ENCODE measurements around the gene EXOC3L4.

Gene EXOC3L4

GRCh38 chr14:103127356-103127755 is 32.8 kb downstream of the EXOC3L4 start:
- Histone ChIP-seq H3K27me3 (replicated peaks; ENCODE audit: control insufficient read depth, insufficient read depth, low read length, poor library complexity, severe bottlenecking) (peaks cover 19% of the 10 kb centered on the region), H3K36me3 (ENCODE audit: control insufficient read depth, insufficient read depth, low read length) (no peaks in the 10 kb centered on the region)

GRCh38 chr14:103127861-103128598 is 33.5 kb downstream of the EXOC3L4 start:
- H3K27me3 ChIP-seq (replicated peaks; ENCODE audit: control insufficient read depth, insufficient read depth, low read length, poor library complexity, severe bottlenecking), result peaks cover 12% of the 10 kb centered on the region
- peaks cover 9% of the 10 kb centered on the region for H3K4me1 ChIP-seq (ENCODE audit: control insufficient read depth, insufficient read depth, low read length, poor library complexity, severe bottlenecking)
- no peaks in the 10 kb centered on the region for H3K9me3 ChIP-seq (ENCODE audit: control insufficient read depth, low read length)
- no peaks in the 10 kb centered on the region for H3K36me3 ChIP-seq (ENCODE audit: control insufficient read depth, insufficient read depth, low read length)
- H3K4me3 ChIP-seq (ENCODE audit: insufficient read depth, low read depth, low read length, poor library complexity, severe bottlenecking), result no peak overlapping the region
- no peak for DNase-seq
- no peak overlapping the region for H3K27ac ChIP-seq (ENCODE audit: insufficient read depth, low read length, poor library complexity, severe bottlenecking)

More at GRCh38 chr14:103127356-103127755, 32.8 kb downstream of the EXOC3L4 start:
- H3K9me3 ChIP-seq (ENCODE audit: control insufficient read depth, low read length), result no peaks in the 10 kb centered on the region
- H3K4me1 ChIP-seq (ENCODE audit: control insufficient read depth, insufficient read depth, low read length, poor library complexity, severe bottlenecking), result peaks cover 15% of the 10 kb centered on the region
- no peak for DNase-seq
- no peak overlapping the region for H3K27ac ChIP-seq (ENCODE audit: insufficient read depth, low read length, poor library complexity, severe bottlenecking)
- no peak overlapping the region for H3K4me3 ChIP-seq (ENCODE audit: insufficient read depth, low read depth, low read length, poor library complexity, severe bottlenecking)

GRCh38 chr14:103128631-103129300 is 34.2 kb downstream of the EXOC3L4 start:
- peaks cover 3% of the 10 kb centered on the region for H3K4me1 ChIP-seq (ENCODE audit: control insufficient read depth, insufficient read depth, low read length, poor library complexity, severe bottlenecking)

GRCh38 chr14:103129301-103130016 is 34.9 kb downstream of the EXOC3L4 start:
- Histone ChIP-seq H3K4me3 (ENCODE audit: insufficient read depth, low read depth, low read length, poor library complexity, severe bottlenecking) (no peak overlapping the region), H3K4me1 (ENCODE audit: control insufficient read depth, insufficient read depth, low read length, poor library complexity, severe bottlenecking) (no peaks in the 10 kb centered on the region), H3K36me3 (ENCODE audit: control insufficient read depth, insufficient read depth, low read length) (no peaks in the 10 kb centered on the region), H3K27me3 (replicated peaks; ENCODE audit: control insufficient read depth, insufficient read depth, low read length, poor library complexity, severe bottlenecking) (peaks cover under 1% of the 10 kb centered on the region), H3K9me3 (ENCODE audit: control insufficient read depth, low read length) (no peaks in the 10 kb centered on the region), H3K27ac (ENCODE audit: insufficient read depth, low read length, poor library complexity, severe bottlenecking) (no peak overlapping the region)
- DNase-seq, result no peak

More at GRCh38 chr14:103128631-103129300, 34.2 kb downstream of the EXOC3L4 start:
- DNase-seq, result no peak
- Histone ChIP-seq H3K36me3 (ENCODE audit: control insufficient read depth, insufficient read depth, low read length) (no peaks in the 10 kb centered on the region), H3K4me3 (ENCODE audit: insufficient read depth, low read depth, low read length, poor library complexity, severe bottlenecking) (no peak overlapping the region), H3K27me3 (replicated peaks; ENCODE audit: control insufficient read depth, insufficient read depth, low read length, poor library complexity, severe bottlenecking) (peaks cover 7% of the 10 kb centered on the region), H3K9me3 (ENCODE audit: control insufficient read depth, low read length) (no peaks in the 10 kb centered on the region), H3K27ac (ENCODE audit: insufficient read depth, low read length, poor library complexity, severe bottlenecking) (no peak overlapping the region)

GRCh38 chr14:103130017-103130764 is 35.7 kb downstream of the EXOC3L4 start:
- H3K9me3 ChIP-seq (ENCODE audit: control insufficient read depth, low read length), result no peaks in the 10 kb centered on the region
- H3K36me3 ChIP-seq (ENCODE audit: control insufficient read depth, insufficient read depth, low read length), result no peaks in the 10 kb centered on the region
- H3K4me3 ChIP-seq (ENCODE audit: insufficient read depth, low read depth, low read length, poor library complexity, severe bottlenecking), result no peak overlapping the region
- H3K27me3 ChIP-seq (replicated peaks; ENCODE audit: control insufficient read depth, insufficient read depth, low read length, poor library complexity, severe bottlenecking), result no peaks in the 10 kb centered on the region
- no peak for DNase-seq
- H3K4me1 ChIP-seq (ENCODE audit: control insufficient read depth, insufficient read depth, low read length, poor library complexity, severe bottlenecking), result no peaks in the 10 kb centered on the region
- H3K27ac ChIP-seq (ENCODE audit: insufficient read depth, low read length, poor library complexity, severe bottlenecking), result no peak overlapping the region

GRCh38 chr14:103130965-103131364 is 36.4 kb downstream of the EXOC3L4 start:
- Histone ChIP-seq H3K4me1 (ENCODE audit: control insufficient read depth, insufficient read depth, low read length, poor library complexity, severe bottlenecking) (no peaks in the 10 kb centered on the region), H3K36me3 (ENCODE audit: control insufficient read depth, insufficient read depth, low read length) (no peaks in the 10 kb centered on the region)
- no peak for DNase-seq

GRCh38 chr14:103131580-103131979 is 37.1 kb downstream of the EXOC3L4 start:
- no peak overlapping the region for H3K4me3 ChIP-seq (ENCODE audit: insufficient read depth, low read depth, low read length, poor library complexity, severe bottlenecking)
- DNase-seq, result no peak
- H3K9me3 ChIP-seq (ENCODE audit: control insufficient read depth, low read length), result no peaks in the 10 kb centered on the region
- no peaks in the 10 kb centered on the region for H3K4me1 ChIP-seq (ENCODE audit: control insufficient read depth, insufficient read depth, low read length, poor library complexity, severe bottlenecking)
- no peaks in the 10 kb centered on the region for H3K27me3 ChIP-seq (replicated peaks; ENCODE audit: control insufficient read depth, insufficient read depth, low read length, poor library complexity, severe bottlenecking)
- no peaks in the 10 kb centered on the region for H3K36me3 ChIP-seq (ENCODE audit: control insufficient read depth, insufficient read depth, low read length)
- H3K27ac ChIP-seq (ENCODE audit: insufficient read depth, low read length, poor library complexity, severe bottlenecking), result no peak overlapping the region

More at GRCh38 chr14:103130965-103131364, 36.4 kb downstream of the EXOC3L4 start:
- Histone ChIP-seq H3K27ac (ENCODE audit: insufficient read depth, low read length, poor library complexity, severe bottlenecking) (no peak overlapping the region), H3K4me3 (ENCODE audit: insufficient read depth, low read depth, low read length, poor library complexity, severe bottlenecking) (no peak overlapping the region), H3K9me3 (ENCODE audit: control insufficient read depth, low read length) (no peaks in the 10 kb centered on the region), H3K27me3 (replicated peaks; ENCODE audit: control insufficient read depth, insufficient read depth, low read length, poor library complexity, severe bottlenecking) (no peaks in the 10 kb centered on the region)

GRCh38 chr14:103132381-103133209 is 38.1 kb downstream of the EXOC3L4 start:
- DNase-seq, result no peak
- Histone ChIP-seq H3K9me3 (ENCODE audit: control insufficient read depth, low read length) (no peaks in the 10 kb centered on the region), H3K4me1 (ENCODE audit: control insufficient read depth, insufficient read depth, low read length, poor library complexity, severe bottlenecking) (no peaks in the 10 kb centered on the region), H3K27me3 (replicated peaks; ENCODE audit: control insufficient read depth, insufficient read depth, low read length, poor library complexity, severe bottlenecking) (no peaks in the 10 kb centered on the region), H3K4me3 (ENCODE audit: insufficient read depth, low read depth, low read length, poor library complexity, severe bottlenecking) (no peak overlapping the region), H3K36me3 (ENCODE audit: control insufficient read depth, insufficient read depth, low read length) (no peaks in the 10 kb centered on the region), H3K27ac (ENCODE audit: insufficient read depth, low read length, poor library complexity, severe bottlenecking) (no peak overlapping the region)
